Measurements from ENCODE around the gene AQP12B.
"Not testable (repeated sequence)": the region's sequence is repeated elsewhere in the genome, so short reads cannot be mapped to it uniquely, and the experiment has no call there.

AQP12B gene

DNA sequence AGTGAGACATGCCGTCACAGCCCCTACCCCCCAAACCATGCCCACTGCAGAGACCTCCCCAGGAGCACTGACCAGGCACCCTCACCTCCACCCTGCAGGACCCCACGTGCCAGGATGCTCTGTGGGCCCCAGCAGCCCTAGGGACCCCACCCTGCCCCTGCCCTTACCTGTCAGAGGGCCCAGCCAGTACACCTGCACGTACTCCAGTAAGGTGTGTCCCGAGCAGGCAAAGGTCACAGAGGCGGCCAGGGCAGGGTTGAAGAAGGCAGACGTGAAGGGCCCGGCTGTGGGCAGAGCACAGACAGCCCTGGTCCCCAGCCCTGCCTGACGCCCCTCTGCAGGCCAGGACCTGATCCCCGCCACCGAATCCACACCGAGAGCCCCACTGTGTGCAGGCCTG, 2.5 kb downstream of the AQP12B start:
- not testable (repeated sequence) for DNase-seq

DNA sequence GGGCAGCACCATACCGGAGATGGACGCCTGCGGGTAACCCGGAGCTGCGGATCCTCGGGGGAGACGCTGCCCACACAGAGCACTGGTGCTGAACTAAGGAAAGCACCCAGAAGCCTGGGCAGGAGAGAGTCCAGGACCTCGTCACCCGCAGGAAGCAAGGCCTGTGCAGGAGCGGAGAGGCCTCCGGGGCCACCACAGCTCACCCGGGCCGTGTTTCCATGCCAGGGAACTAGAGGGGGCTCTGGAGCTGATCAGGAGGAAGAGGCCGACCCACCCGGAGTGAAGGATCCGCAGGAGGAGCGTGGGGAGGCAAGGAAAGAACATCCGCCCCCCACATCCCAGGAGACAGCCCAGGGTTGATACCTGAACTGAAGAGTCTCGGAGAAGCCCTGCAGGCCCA, 3.8 kb downstream of the AQP12B start:
- DNase-seq, result not testable (repeated sequence)

DNA sequence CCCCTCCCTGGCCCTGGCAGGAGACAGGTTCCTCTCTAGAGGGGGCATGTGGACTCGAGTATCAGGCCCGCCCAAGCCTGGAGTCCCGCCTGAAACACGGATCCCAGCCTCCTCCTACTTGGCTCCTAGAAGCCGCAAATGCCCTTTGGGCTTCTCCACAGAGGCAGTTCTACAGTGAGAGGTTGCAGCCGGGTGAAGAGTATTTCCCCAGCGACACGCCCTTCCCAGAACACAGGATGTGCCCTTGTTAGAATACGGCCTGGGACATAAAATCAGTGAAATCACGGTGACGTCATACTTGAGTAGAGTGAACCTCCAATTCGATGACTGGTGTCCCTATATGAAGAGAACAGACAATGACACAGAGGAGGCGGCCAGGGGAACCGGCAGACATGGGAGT, 4.6 kb downstream of the AQP12B start:
- not testable (repeated sequence) for DNase-seq

DNA sequence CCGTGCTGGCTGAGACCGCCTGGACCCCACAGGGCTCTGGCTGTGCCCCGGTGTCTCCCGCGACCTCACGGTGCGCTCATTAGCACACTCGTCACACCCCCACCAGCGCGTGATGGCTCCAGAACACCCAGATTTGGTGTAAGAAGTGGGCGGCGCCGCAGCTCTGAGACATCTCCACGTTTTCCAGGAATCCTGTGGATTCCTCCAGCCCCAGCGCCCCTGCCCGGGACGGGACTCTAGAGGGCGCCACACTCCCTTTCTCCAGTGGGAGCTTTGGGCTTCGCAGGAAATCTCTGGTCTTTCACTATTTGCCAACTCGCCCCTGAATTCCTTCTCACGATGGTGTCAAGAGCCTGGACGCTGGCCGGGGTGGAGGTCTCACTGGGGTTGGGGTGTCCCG, 7.3 kb downstream of the AQP12B start:
- DNase-seq, result not testable (repeated sequence)

DNA sequence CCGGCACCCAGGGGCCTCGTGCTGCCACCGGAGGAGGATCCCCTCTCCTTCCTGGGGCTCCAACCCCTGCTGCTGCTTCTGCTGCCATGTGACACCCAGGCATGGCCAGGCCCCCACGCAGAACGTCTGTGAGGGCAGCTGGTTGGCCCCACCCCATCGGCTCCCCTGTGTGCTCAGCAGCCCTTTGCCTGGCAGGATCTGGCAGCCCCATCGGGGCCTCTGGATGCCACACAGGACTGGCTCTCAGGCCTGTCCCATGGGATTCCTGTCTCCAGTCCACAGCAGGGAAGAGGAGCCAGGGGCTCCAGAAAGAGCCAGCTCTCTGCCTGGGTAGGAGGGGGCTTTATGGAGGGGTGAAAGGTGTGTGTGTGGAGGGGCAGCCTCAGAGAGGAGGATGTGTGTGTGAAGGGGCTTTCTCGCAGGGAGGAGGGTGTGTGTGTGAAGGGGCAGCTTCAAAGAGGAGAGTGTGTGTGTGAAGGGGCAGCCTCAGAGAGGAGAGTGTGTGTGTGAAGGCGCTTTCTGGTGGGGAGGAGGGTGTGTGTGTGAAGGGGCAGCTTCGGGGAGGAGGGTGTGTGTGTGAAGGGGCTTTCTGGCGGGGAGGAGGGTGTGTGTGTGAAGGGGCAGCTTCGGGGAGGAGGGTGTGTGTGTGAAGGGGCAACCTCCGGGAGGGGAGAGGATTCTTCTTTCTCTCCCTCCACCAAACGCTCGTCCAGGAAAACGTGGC, 8.1 kb downstream of the AQP12B start:
- DNase-seq, result not testable (repeated sequence)

DNA sequence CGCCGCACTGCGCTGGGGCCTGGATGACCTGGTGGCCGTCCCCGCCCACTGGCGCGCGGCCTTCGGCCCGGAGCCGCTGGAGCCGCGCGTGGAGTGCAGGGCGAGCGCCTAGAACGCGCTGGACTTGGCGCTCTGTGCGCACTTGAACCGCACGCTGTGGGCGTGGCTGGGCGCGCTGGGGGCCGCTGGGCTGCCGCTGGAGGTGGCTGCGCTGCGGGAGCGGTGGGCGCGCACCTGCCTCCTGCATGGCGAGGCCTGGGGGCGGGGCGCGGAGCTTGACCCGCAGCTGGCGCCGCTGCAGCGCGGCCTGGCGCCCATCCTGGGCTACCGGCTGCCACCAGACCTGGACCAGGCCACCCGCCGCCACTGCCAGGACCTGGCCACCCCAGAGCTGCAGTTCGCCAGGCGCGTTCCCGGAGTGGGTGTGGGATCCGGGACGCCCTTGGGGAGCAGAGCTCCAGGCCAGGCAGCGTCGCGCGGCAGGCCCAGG, 9.9 kb downstream of the AQP12B start:
- DNase-seq, result no peak

DNA sequence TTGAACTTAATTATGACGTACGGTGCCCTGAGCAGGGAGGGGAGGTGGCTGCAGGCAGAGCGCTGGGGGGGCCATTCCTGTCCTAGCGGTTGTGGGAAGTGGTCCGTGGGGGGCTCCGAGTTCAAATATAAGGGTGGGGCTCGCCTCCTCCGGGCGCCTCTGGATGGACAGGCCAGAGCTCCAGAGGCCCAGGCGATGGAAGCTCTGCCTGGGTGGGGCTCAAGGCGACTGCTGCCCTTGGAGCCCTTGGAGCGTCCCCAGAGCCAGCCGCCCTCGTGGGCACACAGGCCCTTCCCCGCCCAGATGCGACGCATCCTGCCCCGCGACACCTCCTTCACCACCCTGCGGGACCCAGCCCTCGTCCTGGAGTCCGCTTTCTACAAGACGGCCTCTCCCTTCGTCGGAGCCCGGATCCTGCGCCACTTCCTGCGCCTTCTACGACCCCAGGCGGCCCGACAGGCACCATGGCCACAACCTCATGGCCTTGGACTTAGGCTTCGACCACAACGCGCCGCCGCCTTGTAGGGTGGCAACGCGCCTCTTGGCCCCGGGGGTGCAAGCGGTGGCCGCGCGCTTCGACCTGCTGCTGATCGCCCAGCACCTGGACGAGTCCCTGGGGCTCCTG, 10.5 kb downstream of the AQP12B start:
- DNase-seq, result no peak

DNA sequence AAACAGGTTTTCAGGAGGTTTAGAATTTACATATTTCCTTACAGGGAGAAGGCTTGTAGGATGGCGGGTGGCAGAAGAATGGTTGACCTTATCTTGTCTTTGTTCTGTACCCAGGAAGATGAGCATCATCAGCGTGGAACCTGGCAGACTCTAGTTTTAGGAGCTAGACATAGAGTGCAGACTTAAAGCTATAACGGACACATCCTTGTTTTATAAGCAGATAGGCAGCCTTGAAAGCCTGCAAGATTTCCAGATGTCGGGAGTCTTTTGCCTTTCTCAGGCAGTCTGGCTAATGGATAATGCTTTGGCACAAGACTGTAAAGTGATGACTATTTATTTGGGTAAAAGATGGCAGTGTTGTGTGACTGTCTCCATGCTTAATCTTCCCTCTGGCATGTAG, 11.7 kb downstream of the AQP12B start:
- DNase-seq, result no peak

DNA sequence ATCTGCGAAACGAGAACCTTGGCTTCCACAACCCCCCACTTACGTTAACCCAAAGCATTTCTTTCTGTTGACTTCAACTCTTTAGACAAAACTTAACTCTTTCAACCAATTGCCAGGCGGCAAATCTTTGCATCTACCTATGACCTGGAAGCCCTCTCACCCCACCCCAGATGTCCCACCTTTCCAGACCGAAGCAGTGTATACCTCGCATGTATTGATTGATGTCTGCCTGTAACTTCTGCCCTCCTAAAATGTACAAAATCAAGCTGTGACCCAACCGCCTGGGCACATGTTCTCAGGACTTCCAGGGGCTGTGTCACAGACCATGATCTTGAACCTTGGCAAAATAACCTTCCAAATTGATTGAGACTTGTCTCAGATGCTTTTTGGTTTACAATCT, 12.3 kb downstream of the AQP12B start:
- no peak for DNase-seq

DNA sequence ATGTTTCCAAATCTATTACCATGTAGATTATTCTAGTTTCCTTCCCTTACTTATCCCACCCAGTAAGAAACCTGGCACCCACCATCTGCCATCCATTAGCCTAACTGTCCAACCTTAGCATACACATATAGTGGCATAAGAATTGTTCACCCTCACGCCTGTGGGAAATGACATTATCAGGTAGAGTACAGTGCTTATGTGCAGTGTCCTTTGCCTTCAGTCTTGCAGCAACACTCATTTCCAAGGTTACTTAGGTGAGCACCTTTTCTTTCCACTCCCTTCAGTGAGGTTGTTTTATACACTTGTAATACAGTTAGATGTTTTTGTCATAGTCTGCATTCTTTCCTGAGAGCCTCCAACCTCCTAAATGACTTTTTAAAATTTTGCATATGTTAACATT, 18.1 kb downstream of the AQP12B start:
- DNase-seq, result no peak

DNA sequence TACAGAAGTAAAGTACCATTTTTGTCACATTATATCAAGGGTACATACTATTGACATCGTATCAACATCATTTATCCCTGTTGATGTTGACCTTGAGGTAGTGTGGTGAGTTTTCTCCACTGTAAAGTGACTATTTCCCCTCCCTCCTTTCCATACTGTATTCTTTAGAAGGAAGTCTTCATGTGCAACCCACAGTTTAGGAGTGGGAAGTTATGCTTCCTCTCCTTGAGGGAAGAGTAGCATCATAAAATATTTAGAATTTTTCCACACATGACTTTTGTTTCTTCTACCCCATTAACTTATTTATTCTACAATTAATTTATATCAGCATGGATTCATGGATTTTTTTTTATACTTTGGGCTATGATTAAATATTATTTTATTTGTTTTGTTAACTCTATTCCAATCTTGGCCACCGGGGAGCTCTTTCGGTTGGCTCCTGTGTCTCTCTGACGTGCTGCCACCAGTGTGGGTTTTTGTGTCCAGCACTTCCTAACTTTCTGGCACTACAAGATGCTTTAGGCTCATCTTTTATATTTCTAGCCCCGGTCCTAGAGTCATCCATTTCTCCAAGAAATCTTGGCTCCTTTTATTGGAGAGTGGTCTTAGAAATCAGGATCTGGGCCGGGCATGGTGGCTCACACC, 19.0 kb downstream of the AQP12B start:
- no peak for DNase-seq

DNA sequence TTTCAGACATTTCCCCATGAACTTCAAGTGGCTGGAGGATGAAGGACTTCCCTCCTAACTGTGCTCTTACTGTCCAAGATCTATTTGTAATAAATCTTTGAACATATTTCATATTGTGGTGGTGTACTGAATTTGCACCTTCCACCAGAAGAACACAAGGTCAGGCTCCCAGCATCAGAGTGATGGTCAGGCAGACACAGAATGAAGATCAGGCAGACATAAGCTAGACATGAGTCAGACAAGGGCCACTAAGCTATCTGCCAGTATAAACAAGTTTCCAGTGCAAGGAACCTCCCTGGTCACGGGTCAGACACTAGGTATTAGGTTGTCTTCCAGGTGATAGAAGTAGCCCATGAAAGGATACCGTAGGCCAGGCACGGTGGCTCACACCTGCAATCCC, 20.0 kb downstream of the AQP12B start:
- DNase-seq, result no peak

DNA sequence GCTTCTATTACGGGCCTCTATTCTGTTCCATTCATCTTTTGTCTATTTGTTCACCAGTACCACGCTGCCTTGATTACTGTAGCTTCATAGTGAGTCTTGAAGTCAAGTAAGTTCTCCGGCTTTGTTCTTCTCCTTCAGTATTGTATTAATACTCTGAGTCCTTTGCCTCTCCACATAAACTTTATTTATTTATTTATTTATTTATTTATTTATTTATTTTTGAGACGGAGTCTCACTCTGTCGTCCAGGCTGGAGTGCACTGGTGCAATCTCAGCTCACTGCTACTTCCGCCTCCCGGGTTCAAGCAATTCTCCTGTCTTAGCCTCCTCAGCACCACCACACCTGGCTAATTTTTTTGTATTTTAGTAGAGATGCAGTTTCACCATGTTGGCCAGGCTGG, 22.8 kb downstream of the AQP12B start:
- DNase-seq, result not testable (repeated sequence)

DNA sequence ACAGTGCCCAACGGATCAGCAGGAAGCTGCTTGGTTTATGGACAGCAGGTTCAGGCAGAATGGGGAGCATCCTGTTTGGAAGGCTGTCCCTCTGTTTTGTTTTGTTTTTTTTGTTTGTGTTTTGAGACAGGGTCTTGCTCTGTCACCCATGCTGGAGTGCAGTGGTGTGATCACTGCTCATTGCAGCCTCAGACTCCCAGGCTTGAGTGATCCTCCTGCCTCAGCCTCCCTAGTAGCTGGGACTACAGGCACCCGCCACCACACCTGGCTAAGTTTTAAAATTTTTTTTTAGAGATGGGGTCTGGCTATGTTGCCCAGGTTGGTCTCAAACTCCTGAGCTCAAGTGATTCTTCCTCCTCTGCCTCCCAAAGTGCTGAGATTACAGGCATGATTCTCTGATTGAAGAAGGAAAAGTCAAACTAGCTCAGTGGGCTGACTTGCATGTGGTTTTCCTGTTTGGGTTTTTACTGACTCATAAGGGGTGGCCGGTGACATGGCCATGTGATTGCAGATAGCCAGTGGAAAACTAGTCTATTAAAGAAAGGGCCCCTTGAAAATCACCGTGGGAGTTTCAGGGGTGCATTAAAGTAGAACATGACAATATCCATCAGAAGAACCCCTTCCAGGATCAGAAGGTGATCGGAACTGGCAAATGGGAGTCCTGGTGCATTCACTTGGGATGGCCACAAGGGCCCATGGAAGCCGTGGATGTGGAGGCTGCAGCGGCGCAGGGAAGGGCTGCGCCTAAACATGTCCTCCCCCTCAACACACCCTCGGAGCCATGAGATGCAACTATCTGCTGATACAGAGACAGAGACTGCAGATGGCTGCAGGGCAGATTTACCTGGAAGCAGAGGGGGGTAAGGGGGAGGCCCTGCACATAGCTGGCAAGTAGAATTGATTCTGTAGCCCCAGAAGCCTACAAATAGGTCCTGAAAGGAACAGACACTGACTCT, 26.5 kb downstream of the AQP12B start:
- DNase-seq, result no peak

DNA sequence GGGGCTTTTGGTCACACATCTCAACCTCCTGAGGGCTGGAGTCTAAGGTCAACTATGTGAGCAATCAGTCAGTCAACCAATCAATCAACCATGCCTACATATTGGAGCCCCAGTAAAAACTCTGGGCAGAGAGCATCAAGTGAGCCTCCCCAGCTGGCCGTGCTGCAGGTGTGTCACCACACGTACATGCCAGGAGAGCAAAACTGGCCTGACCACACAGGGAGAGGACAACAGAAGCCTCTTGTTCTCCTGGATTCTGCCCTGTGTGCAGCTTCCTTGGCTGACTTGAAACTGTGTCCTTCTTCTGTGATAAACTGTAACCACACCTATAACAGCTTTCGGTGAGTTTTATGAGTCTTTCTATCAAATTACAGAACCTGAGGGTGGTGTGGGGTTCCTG, 31.5 kb downstream of the AQP12B start:
- no peak for DNase-seq

DNA sequence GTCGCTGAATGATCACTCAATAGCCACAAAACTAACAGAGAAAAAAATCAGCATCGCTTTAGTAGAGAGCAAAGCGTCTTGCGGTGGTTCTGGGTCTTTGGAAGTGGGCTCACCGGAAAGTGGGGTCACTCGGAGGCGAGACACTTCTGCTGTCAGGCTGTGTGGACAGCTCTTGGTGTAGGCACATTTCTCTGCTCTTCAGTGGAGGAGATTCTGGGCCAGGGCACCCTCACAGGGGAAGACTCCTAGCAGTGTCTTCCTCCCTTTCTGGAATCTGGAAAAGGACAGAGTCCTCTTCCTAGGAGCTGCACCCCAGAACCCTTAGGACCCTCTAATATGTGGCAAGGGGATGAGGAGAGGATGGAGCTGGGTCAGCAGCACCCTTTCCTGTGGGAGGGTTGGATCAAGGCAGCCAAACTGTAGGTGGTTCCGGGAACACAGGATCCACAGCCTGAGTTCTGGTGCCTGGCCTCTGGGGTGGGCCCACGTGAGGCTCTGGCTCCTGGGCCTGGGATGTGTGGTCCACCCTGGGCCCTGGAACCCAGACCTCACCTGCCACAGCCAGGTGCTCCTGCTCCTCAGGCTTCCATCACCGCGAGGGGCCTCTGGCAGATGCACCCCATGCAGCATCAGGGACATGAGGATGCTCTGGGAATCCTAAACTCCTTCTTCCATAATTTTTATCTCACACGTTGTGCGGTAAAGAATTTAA, 32.3 kb downstream of the AQP12B start:
- DNase-seq, result no peak

DNA sequence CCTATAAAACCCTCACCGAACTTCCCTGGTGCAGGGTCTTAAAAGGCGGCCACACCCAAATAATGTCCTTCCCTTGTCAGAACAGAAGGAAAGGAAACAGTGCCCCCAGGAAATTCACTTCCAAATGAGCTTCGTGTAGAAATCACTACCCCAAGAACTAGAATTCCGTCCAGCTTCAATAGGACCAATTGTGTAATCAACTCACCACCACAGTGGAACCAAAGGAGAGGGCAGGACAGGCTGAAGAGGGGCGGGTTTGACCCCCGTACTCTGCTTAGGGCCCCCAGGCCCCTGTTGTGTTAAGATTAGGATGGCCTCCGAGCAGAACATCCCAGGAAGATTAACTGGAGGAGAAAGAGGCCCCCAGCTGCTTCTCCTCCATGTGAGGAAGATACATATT, 33.4 kb downstream of the AQP12B start:
- DNase-seq, result no peak

DNA sequence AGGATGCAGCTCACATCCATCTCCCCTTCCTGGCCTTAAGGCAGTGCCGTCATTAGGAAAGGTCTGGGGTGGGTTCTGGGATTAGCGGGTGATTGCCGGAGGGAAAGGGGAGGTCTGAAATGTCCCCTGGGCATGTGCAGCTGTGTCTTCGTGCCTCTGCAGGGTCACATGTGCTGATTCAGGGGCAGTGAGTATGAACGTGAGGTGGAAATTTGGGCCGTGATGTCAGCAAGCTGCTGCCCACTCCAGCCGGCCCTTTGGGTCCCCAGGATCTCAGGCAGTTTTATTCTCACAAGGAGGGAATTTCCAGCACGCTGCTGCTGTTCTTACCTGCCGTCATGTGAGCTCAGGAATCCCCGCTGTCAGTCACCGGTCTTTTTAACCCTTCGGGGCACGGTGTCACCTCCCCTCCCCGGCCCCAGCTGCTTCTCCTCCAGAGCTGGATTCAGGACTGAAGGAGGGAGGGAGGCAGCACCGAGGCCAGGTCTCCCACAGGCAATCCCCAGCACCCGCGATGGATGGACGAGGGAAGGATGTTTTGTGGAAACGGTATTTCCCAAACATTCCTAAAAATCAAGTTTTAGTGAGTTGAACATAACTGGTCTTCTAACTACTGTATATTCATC, 33.9 kb downstream of the AQP12B start:
- no peak for DNase-seq

DNA sequence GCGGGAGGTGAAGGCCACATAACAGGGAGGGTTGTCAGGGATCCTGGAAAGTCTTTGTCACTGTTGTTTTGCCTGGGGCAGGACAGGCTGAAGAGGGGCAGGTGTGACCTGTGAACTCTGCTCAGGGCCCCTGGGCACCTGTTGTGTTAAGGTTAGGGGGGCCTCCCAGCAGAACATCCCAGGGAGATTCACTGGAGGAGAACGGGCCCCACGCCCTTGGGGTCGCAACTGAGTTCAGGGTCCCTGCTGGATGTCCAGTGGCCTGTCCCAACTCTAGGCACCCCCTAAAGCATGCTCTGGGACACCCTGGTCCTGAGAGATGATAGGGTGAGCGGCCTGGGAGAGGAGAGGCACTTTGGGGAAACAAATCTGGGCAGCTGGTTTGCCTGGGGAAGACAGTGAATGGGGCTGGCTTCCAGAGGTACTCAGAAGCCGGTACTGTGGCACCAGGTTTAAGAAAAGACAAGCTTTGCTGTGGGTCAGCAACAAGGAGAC, 34.5 kb downstream of the AQP12B start:
- no peak for DNase-seq

DNA sequence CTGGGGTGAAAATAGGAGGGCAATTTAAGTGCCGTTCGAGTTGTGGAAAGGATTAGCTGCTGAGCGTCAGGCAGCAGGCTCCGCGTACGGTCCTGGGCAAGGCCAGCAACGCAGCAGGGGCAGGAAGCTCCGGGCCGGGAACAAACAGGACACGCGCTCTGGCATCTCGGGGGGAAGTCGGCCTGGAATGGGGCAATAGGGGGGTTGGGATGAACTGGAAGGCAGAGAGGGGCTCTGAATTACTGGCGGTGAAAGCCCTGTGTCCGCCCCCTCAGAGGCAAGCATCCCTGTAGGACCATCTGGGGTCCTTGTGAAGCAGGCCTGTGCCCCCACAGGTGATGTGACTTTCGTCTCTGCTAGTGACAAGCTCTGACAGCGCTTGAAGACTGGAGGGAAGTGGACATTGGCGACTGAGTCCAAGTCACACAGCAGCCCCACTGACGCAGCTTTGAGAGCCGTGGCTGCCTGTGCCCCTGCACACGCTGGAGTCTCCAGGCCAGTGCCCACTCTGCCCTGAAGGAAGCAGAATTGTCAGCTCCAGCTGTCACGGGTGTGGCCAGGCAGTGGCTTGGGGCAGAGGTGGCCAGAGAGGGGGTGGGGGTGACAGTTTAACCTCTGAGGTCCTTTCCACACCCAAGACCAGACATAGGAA, 35.1 kb downstream of the AQP12B start:
- no peak for DNase-seq

DNA sequence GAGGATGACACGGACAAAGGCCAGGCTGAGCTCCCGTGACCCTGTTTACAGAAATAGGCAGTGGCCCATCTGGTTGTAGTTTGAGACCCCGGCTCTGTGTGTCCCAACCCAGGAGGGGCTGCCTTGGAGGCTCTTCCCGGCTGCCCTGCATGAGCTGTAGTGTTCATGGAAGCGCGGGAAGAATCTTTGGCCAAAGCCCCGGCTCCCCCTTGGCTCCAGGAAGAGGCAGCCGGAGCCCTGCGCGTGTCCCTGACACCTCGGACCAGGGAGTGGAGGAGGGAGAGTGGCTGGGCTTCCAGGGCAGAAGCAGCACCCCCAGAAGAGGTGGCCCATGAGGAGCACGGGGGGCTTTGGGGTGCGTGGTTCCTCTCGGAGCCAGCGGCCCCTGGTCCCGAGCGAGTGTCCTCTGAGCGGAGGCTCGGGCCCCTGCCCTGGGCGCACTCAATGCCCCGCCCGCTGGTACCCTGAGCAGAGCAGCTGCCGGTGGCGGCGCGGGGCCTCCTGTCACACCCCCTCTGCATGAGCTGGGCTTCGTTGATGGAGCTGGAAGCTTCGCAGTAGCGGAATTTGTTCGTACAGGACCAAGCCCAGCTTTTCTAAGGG, 35.7 kb downstream of the AQP12B start:
- DNase-seq, result no peak

All from NCI-H1105 (cell line).